GM12875 (cell line): ENCODE measurements around the gene CST9.
"Not testable (repeated sequence)": the region's sequence is repeated elsewhere in the genome, so short reads cannot be mapped to it uniquely, and the experiment has no call there.

Source experiments
- H3K4me3 ChIP-seq: one replicate; pipeline ENCODE4 v1.5.1; 2011; ENCODE audit warnings: low read depth, low read length, control low read depth
- CTCF ChIP-seq: IDR thresholded peaks from 2 replicates; pipeline ENCODE4 v1.5.1; 2011; ENCODE audit warnings: low read depth, mild to moderate bottlenecking, control low read depth, inconsistent platforms, low read length, moderate library complexity, borderline replicate concordance; ENCODE audit not compliant: insufficient read depth

Gene CST9

GRCh38 chr20:23637282-23638221 lies 31.8 kb upstream of the CST9 start, which contains the start of gene CST3:
Gene CST3 (minus strand): TSS chr20:23637955. CDS start chr20:23637862, 93 bp downstream.
- TF ChIP-seq CTCF: no peak
- peak within 1 kb of the TSS; percentile 64 for H3K4me3 ChIP-seq

GRCh38 chr20:23636908-23637281 lies 31.2 kb upstream of the CST9 start:
- TF ChIP-seq CTCF: no peak

GRCh38 chr20:23636182-23636907 lies 30.6 kb upstream of the CST9 start:
- no peak for TF ChIP-seq CTCF
- H3K4me3 ChIP-seq: no peak overlapping the region

More at GRCh38 chr20:23636908-23637281, 31.2 kb upstream of the CST9 start:
- peak overlapping the region; percentile 64 for H3K4me3 ChIP-seq

- H3K4me3 ChIP-seq: not testable (repeated sequence)
Observed at GRCh38 chr20:23635768-23636090, 30.0 kb upstream of the CST9 start.

- H3K4me3 ChIP-seq: no peak overlapping the region
- TF ChIP-seq CTCF: no peak
Observed at GRCh38 chr20:23634985-23635767, 29.5 kb upstream of the CST9 start.

- H3K4me3 ChIP-seq: no peak overlapping the region
- TF ChIP-seq CTCF: no peak
Observed at GRCh38 chr20:23634044-23634801, 28.5 kb upstream of the CST9 start.
